ENCODE results near the gene RACK1.

DNA sequence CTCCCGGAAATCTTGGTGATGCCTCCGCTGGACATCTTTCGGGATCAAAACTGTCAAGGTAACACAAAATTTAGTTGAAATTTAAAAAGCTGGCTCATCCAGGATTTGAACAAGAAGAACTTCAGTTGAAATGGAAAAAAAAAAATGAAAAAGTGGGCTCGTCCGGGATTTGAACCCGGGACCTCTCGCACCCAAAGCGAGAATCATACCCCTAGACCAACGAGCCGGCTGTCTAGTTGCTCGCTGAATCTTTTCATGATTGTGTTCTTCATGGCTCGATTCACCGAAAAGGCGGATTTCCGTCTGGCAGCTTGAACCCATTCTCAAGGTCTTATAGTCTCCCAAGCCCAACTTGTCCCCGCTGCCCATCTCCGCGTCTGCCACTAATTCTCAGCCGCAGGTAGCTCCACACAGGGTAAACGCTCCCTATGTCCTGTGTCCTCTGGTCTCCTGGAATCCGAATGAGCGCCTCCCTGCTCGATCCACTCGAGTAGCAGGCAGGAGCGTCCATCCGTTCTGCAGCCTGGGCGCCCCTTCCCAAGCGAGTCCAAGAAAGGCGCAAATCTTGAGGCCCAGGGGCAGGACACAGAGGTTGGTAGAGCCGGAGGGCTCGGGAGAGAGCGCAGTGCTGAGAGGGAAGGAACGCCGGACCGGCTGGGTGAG lies 54.9 kb downstream of the RACK1 start:
- TF ChIP-seq, protein P1, sequence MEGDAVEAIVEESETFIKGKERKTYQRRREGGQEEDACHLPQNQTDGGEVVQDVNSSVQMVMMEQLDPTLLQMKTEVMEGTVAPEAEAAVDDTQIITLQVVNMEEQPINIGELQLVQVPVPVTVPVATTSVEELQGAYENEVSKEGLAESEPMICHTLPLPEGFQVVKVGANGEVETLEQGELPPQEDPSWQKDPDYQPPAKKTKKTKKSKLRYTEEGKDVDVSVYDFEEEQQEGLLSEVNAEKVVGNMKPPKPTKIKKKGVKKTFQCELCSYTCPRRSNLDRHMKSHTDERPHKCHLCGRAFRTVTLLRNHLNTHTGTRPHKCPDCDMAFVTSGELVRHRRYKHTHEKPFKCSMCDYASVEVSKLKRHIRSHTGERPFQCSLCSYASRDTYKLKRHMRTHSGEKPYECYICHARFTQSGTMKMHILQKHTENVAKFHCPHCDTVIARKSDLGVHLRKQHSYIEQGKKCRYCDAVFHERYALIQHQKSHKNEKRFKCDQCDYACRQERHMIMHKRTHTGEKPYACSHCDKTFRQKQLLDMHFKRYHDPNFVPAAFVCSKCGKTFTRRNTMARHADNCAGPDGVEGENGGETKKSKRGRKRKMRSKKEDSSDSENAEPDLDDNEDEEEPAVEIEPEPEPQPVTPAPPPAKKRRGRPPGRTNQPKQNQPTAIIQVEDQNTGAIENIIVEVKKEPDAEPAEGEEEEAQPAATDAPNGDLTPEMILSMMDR (IDR thresholded peaks at IDR 0.05) = peak; percentile 12; the same call in 1 of the 2 replicates
- TF ChIP-seq POLR2AphosphoS5 (IDR thresholded peaks at IDR 0.05; ENCODE audit: low read depth, low read length) = no peak
- TF ChIP-seq RFX5 (IDR thresholded peaks at IDR 0.05; ENCODE audit: low read length) = no peak
- no peak for TF ChIP-seq JUND (IDR thresholded peaks at IDR 0.05)
- TF ChIP-seq CHD2 (IDR thresholded peaks at IDR 0.05; ENCODE audit: low read length, partially characterized antibody) = peak; percentile 10
- no peak; the same call in 1 of the 2 replicates for TF ChIP-seq FOSL2 (IDR thresholded peaks at IDR 0.05; ENCODE audit: borderline replicate concordance, low read depth)
